ENCODE measurements around the gene STAT3. TPM values are rescaled to one million over a fixed set of nuclear protein-coding genes. Genes with fewer than 3 reads are reported as not detected.
A peak's percentile ranks its signal among the peaks of the same experiment; 100 is the strongest.
"Not testable (repeated sequence)": the region's sequence is repeated elsewhere in the genome, so short reads cannot be mapped to it uniquely, and the experiment has no call there.

STAT3 gene
- polyA plus RNA-seq, 1 of the 3 experiments (the other 2 are of a cell fraction), result 35.7 TPM

- H3K27me3 ChIP-seq (ENCODE audit: insufficient read depth), result no peaks in the 10 kb centered on the region
- peaks cover 71% of the 10 kb centered on the region for H4K20me1 ChIP-seq (ENCODE audit: insufficient read depth)
- no peak overlapping the region for H3K4me2 ChIP-seq
- WGBS (ENCODE audit: low lambda C conversion rate), result 70% methylated on average over 3 of the region's 3 CpGs
- peaks cover 58% of the 10 kb centered on the region for H3K79me2 ChIP-seq (ENCODE audit: insufficient read depth)
- no peak for TF ChIP-seq TAF1 (IDR thresholded peaks at IDR 0.05; ENCODE audit: borderline replicate concordance, low read depth, low read length)
- no peak for TF ChIP-seq CHD2 (IDR thresholded peaks at IDR 0.05; ENCODE audit: low read length, partially characterized antibody)
- TF ChIP-seq, protein P1, sequence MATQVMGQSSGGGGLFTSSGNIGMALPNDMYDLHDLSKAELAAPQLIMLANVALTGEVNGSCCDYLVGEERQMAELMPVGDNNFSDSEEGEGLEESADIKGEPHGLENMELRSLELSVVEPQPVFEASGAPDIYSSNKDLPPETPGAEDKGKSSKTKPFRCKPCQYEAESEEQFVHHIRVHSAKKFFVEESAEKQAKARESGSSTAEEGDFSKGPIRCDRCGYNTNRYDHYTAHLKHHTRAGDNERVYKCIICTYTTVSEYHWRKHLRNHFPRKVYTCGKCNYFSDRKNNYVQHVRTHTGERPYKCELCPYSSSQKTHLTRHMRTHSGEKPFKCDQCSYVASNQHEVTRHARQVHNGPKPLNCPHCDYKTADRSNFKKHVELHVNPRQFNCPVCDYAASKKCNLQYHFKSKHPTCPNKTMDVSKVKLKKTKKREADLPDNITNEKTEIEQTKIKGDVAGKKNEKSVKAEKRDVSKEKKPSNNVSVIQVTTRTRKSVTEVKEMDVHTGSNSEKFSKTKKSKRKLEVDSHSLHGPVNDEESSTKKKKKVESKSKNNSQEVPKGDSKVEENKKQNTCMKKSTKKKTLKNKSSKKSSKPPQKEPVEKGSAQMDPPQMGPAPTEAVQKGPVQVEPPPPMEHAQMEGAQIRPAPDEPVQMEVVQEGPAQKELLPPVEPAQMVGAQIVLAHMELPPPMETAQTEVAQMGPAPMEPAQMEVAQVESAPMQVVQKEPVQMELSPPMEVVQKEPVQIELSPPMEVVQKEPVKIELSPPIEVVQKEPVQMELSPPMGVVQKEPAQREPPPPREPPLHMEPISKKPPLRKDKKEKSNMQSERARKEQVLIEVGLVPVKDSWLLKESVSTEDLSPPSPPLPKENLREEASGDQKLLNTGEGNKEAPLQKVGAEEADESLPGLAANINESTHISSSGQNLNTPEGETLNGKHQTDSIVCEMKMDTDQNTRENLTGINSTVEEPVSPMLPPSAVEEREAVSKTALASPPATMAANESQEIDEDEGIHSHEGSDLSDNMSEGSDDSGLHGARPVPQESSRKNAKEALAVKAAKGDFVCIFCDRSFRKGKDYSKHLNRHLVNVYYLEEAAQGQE (IDR thresholded peaks at IDR 0.05; ENCODE audit: low read depth, low read length), result no peak
- TF ChIP-seq POLR2AphosphoS5 (IDR thresholded peaks at IDR 0.05; ENCODE audit: low read depth, low read length), result no peak
- TF ChIP-seq SMC3 (IDR thresholded peaks at IDR 0.05; ENCODE audit: low read depth, low read length), result no peak
- no peak for TF ChIP-seq YY1 (IDR thresholded peaks at IDR 0.05; ENCODE audit: low read depth)
- TF ChIP-seq RCOR1 (IDR thresholded peaks at IDR 0.05; ENCODE audit: low read length), result no peak
- no peak for TF ChIP-seq USF1 (IDR thresholded peaks at IDR 0.05; ENCODE audit: borderline replicate concordance, low read depth)
- no peak for TF ChIP-seq RXRA (IDR thresholded peaks at IDR 0.05; ENCODE audit: borderline replicate concordance, low read depth)
- TF ChIP-seq MAX (IDR thresholded peaks at IDR 0.05; ENCODE audit: low read depth), result no peak
- TF ChIP-seq FOXM1 (IDR thresholded peaks at IDR 0.05; ENCODE audit: low read depth), result no peak
- TF ChIP-seq USF2 (IDR thresholded peaks at IDR 0.05; ENCODE audit: borderline replicate concordance, low read depth, low read length), result no peak
- TF ChIP-seq CTCF (IDR thresholded peaks at IDR 0.05), result no peak
- no peak overlapping the region for H3K9ac ChIP-seq
- H3F3A ChIP-seq (replicated peaks; ENCODE audit: insufficient read depth), result peaks cover 55% of the 10 kb centered on the region
- peaks cover 6 to 10% of the 10 kb centered on the region in 2 experiments; a peak in 2 of 4 replicates for H3K4me1 ChIP-seq (ENCODE audit: control insufficient read depth in 1 of 2, insufficient read depth in 2 of 2, low read depth in 1 of 2, low read length in 1 of 2)
- H2AFZ ChIP-seq (ENCODE audit: low read depth), result no peak overlapping the region
- no peak overlapping the region for H3K4me3 ChIP-seq (ENCODE audit: low read depth in 2 of 2, low read length in 1 of 2)
- H3K9me2 ChIP-seq, result no peaks in the 10 kb centered on the region
- H3K27ac ChIP-seq (ENCODE audit: low read depth in 2 of 2, low read length in 1 of 2), result peak overlapping the region in 1 of 2 experiments; percentile 34; a peak in 2 of 4 replicates
- DNase-seq, result no peak
- H3K9me3 ChIP-seq, result no peaks in the 10 kb centered on the region
- CTCF ChIA-PET, result interaction anchor here (0.9 to 26.0 kb wide), 9 partner anchors 10 to 281 kb away, joined by 3 to 683 read pairs (median 3); partner anchors contain the start of genes KAT2A and STAT3
- POLR2A ChIA-PET, result no interaction called here
- peaks cover 16 to 38% of the 10 kb centered on the region in 2 experiments for H3K36me3 ChIP-seq (replicated peaks in 1 of 2; ENCODE audit: control insufficient read depth in 1 of 2, insufficient read depth in 2 of 2, low read length in 1 of 2)
These were observed 13.9 kb upstream of the STAT3 start for GRCh38 chr17:42402117-42402516.

- H3K4me1 ChIP-seq (ENCODE audit: control insufficient read depth in 1 of 2, insufficient read depth in 2 of 2, low read depth in 1 of 2, low read length in 1 of 2); H3K4me2 ChIP-seq; DNase-seq; H3K27me3 ChIP-seq (ENCODE audit: insufficient read depth); H3K27ac ChIP-seq (ENCODE audit: low read depth in 2 of 2, low read length in 1 of 2); H3K9ac ChIP-seq; H3K9me3 ChIP-seq; H3K4me3 ChIP-seq (ENCODE audit: low read depth in 2 of 2, low read length in 1 of 2); H3K9me2 ChIP-seq; H2AFZ ChIP-seq (ENCODE audit: low read depth): not testable (repeated sequence)
- ChIA-PET CTCF (interaction anchor here (0.8 to 26.0 kb wide), 2 partner anchors 82 to 179 kb away, joined by 3 to 683 read pairs; no protein-coding TSS in a partner anchor), POLR2A (interaction anchor here (0.6 kb wide), 1 partner anchor 104 kb away, joined by 4 read pairs; no protein-coding TSS in a partner anchor)
- Histone ChIP-seq H3K36me3 (replicated peaks in 1 of 2; ENCODE audit: control insufficient read depth in 1 of 2, insufficient read depth in 2 of 2, low read length in 1 of 2) (peaks cover 16 to 31% of the 10 kb centered on the region in 2 experiments), H3K79me2 (ENCODE audit: insufficient read depth) (peaks cover 46% of the 10 kb centered on the region), H3F3A (replicated peaks; ENCODE audit: insufficient read depth) (peaks cover 48% of the 10 kb centered on the region), H4K20me1 (ENCODE audit: insufficient read depth) (peaks cover 59% of the 10 kb centered on the region)
- 90% methylated on average over 8 of the region's 8 CpGs for WGBS (ENCODE audit: low lambda C conversion rate)
These were observed 12.7 kb upstream of the STAT3 start for GRCh38 chr17:42400844-42401375.
